Activated CD8-positive, alpha-beta memory T cell treated with anti-CD3 and anti-CD28 coated beads for 48 hours (primary cell): ENCODE measurements around the gene CLCN7.
A peak's percentile ranks its signal among the peaks of the same experiment; 100 is the strongest.

ENCODE experiments used
- DNase-seq, 3 experiments: peaks; one replicate each; pipeline ENCODE4 v3.0.0-alpha.2; 2020; ENCODE audit warnings: low read depth in 2 of 3, low spot score in 2 of 3

Gene CLCN7

DNA sequence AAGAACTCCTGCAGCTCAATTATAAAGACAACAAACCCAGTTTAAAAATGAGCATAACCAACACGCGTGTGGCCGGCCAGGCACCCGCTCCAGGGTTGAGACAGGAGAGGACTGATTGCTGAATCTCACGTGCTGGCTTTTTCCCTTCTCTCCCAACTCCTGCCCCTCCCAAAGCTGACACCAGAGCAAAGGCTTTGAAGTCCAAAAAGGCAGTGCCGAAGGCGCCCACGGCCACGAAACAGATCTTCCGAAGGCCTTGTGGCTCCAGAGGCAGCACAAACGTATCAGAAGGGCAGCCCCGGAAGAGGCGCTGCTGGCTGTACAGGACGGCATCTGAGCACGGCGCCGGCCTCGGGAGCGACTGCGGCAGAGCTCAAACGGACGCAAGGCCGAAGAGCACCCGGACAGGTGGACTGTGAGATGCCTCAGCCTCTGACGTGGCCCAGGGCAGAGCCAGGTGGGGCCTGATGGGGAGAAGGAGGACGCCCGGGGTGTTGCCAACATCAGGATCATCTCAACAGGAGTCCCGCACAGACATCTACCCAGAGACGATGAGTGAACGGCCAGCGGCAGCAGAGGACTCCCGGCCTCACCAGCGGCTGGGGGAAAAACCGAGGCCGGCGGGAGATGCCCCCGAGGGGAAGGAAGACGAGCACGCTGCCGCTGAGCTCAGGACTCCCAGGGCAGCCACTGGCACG lies 10.5 kb downstream of the CLCN7 start:
- DNase-seq, result no peak

DNA sequence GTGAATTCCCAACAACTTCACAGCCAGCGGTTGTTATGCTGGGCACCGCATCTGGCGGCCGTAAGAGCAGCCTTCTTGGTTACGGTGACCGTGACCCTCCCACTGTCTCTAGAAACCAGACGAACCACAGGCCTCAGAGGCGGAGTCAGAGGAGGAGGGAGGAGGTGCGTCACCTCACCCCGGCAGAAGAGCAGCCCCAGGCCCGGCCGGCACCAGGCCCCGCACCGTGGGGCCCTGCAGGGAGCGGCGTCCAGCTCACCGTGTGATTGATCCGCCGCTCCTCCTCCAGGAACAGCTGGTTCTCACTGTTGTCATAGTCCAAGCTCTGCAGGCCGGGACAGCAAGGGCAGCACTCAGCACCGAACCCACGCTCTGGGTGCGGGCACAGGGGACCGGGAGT lies 13.7 kb downstream of the CLCN7 start:
- no peak for DNase-seq

DNA sequence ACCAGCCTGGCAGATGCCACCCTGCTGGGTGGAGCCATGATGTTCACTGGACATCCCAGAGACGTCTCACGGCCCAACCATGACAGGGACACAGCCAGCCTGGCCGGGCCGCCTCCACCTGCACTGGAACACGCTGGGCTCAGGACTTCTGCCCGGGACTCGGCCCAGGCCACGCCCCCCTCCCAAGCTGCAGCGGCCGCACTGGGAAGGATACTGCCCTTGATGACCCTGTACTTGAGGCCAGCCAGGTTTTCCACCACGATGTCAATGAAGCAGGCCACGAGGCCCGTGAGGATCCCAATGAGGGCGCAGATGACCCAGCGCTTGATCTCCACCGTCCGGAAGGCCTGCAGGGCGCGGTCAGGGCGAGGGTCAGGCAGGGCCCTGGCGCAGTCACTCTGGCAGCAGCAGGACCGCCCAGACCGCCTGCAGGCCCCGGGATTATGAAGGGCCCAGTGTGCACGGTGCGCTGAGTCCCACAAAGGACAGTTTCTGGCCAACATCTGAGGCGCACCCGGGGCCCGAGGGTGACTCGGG lies 14.2 kb downstream of the CLCN7 start:
- no peak for DNase-seq

DNA sequence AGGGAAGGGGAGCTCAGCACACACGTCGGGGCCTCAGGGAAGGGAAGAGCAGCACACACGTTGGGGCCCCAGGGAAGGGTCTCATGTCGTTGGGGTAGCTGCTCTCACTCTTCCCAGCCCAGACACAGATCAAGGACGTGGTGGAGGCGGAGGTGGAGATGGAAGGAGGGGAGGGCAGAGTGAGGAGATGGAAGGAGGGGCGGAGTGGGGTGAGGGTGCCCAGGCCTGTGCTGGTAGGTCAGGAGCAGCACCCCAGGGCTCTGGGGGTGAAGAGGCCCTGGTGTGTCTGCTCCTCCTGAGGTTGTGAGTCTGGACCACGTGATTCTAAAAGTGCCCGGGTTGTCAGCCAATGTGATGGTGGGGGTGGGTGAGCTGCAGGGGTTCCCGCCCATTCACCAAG lies 14.9 kb downstream of the CLCN7 start:
- no peak for DNase-seq

DNA sequence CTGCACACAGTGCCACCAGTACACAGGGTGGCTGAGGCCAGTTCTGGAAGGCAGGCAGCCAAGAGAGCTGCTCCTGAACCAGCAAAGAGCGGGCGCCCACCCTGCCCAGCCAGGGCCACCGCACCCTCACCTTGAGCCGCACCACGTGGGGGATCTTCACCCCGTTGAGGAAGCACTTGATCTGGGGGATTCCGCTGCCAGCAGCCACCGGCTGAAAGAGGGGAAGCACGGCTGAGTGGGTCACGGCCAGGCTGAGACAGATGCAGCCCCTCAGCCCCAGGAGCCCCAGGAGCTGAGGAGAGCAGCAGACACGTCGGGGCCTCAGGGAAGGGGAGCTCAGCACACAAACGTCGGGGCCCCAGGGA lies 15.9 kb downstream of the CLCN7 start:
- no peak for DNase-seq

DNA sequence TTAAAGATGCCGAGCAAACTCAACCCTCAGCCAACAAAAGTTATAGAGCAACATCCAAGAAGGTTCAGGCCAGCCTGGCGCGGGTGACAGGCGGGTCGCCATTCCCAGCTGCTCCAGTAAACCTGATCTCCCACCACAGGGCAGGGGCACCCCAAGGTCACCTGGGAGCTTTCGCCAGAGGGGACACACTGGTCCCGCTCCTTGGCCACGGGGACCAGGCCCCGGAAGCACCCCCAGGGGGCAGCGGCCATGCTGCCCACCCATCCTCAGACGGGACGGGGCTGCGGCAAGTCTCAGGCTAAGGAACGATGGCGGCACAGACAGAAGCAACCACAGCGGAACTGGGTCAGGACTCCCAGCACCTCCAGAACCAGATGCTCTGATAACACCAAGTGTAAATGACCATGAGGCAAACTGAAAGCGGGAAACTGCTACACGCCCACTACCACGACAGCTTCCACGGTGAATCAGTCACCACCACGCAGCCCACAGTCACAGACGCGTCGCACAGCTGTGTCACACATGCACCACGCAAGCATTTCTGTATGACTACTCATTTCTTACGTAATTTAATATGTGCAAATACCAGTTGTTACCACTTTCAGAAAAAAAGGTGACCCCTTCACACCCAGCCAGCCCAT lies 16.4 kb downstream of the CLCN7 start:
- DNase-seq, result peak in 1 of 3 experiments; percentile 17

DNA sequence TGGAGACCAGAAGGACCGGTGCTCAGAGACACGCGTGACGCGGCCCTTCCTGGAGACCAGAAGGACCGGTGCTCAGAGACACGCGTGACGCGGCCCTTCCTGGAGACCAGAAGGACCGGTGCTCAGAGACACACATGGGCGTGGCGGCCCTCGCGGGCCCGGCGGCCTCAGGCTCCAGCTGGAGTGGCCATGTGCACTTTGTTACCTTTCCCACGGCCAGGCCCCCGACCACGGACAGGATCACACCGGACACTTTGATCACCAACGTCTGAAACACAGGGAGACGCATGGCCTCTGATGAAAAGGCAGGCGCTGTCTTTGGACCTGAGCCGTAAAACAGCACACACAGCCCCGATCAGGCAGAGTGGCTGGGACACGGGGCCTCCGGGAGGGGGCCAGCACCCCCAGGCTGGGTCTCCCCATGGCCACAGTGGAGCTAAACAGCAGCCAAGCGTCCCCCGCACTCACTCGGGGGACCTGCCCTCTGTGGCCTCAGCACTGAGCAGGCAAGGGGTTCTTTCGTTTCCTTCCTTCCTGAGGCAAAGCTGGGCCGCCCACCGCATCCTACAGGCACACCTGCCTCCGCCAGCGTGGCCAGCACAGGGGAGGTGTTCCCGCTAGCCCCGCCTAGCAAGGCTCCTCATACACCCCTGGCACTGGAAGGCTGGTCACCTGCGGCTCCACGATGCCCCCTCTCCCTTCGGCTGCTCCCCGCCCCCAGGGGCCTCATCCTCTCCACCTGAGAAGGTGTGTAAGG lies 17.2 kb downstream of the CLCN7 start:
- DNase-seq, result no peak

DNA sequence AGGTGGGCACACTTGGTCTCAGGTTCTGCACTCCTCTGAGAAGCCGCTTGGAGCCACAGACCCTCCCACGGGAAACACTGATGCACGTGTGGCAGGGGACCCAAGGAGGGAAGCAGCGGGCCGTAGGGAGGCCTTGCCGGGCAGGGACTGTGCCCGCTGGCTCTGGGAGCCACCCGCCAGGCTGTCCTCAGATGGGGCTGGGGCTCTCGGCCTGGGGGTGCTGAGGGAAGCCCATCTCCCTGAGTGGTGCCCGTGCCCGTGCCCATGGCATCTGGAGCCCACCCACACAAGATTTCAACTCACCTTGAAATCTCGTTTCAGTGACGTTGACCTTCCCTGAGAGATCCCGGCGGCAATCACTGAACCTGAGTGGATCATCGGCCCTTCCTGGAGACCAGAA lies 17.9 kb downstream of the CLCN7 start:
- DNase-seq, result no peak

DNA sequence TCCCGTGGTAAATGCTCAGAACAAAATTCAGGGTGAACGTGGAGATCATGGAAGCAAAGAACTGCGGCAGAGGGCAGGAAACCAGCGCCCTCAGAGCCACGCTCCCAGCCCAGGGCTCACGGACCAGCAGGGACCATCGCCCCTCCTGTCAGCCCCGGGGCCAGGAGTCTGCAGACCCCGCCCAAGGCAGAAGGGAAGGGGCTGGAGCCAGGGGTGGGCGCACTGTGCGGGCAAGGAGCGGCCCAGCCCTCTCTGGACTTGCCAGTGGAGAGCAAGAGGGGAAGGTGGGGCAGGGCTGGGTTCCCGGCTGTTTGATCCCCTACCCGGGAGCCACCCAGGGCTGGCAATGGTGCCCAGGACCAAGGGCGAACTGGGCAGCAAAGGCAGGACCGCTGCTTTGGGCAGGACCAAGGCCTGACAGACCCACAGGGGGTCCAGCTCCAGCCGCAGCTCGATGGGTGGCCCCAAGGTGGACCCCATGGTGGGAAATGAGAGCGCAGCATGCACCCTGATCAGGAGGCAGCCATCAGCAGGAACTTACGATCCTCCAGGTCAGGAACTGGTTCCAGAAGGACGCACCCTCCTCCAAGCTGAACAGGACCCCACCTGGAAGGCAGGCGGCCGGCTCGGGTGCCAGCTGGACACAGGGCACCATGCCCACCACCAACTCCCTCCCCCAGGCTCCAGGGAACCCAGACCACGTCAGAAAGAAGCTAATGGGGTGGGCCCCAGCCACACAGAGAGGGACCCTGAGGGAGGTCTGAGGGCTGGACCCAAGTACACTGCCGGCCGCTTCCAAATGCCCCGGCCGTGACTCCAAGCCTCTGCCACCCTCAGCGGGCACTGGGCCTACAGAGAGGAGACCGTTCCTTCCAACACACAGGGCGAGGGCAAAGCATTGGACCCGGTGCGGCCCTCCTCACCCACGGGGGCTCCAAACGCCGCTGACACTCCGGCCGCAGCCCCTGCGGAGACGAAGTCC lies 19.3 kb downstream of the CLCN7 start:
- no peak for DNase-seq

DNA sequence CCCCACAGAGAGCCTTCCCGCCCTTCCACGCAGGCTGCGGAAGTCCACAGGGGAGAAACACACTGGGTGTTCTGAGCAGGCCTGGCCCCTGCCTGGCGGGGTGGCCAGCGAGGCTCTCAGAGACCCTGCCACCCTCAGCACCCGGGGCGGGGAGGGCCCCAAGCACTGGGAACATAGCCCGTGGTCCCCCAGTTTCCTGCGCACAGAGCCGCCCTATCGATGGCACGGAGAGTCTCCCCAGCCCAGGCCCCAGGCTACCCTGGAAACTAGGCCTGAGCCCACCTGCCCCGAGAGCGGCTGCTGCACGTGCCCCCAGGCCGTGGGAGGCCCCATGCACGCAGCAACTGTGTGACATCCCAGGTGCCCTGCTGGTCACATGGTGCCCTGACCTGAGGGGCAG lies 20.3 kb downstream of the CLCN7 start:
- DNase-seq, result no peak

DNA sequence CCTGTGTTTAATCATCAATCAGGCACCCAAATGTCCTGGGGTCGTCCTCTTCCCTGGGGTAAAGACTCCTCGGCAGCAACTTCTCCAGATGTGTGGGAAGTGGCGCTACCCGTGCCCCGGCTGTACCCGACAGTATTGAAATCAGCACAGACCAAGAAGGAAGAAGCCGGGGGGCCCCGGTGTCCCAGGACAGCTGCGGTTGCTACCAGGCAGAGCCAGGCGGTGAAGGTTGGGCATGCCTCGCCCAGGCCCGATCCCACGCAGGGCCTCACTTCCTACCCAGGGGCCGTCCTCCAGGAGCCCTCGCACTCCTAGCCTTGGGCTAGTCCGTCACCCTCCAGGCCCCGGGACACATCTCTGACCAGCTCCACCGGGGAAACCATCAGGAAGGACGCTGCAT lies 21.5 kb downstream of the CLCN7 start:
- no peak for DNase-seq

DNA sequence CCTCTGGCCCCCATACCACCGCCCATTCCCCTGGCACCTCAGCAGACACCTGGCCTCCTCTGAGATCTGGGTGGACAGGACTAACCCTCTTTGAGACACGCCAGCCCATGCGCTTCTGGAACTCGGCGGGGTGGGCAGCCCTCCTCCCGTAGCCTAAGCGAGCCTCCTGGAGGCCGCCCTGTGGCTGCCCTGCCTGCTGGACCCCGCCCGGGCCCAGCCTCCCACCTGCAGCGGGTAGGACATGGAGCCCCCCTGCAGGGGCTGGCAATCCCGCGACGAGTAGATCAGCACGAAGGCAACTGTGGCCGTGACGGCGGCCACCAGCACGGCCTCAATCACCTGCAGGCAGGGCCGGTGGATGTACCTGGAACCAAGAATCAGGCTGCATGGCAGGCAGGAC lies 22.3 kb downstream of the CLCN7 start:
- no peak for DNase-seq

DNA sequence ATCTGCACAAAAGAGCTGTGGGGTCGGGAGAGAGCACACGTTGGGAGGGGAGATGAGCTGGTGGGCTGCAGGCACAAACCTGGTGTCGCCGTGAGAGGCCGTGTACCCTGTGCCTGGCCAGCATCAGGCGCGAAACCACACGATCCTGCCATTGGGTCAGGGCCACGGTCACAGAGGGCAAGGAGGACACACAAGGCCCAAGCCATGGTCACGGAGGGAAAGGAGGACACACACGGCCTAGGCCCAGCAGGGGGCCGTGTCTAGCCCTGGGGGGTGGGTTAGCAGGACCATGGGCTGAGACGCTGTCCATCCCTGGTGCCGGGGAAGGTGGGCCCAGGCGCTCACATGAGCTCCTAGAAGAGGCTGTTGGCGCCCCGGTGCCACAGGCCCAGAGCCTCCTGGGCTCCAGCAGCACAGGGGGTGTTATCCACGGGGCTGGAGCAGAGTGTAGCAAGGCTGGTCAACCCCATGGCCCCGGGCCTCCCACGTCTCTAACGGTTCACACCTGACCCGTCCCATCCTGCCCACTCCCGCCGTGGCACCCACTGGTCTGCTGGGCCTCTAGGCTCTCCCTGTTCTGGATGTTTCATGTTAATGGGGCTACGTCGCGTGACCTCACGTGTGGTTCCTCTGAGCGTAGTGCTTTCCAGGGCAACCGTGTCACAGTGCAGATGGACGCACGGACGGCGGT lies 23.0 kb downstream of the CLCN7 start:
- no peak for DNase-seq

DNA sequence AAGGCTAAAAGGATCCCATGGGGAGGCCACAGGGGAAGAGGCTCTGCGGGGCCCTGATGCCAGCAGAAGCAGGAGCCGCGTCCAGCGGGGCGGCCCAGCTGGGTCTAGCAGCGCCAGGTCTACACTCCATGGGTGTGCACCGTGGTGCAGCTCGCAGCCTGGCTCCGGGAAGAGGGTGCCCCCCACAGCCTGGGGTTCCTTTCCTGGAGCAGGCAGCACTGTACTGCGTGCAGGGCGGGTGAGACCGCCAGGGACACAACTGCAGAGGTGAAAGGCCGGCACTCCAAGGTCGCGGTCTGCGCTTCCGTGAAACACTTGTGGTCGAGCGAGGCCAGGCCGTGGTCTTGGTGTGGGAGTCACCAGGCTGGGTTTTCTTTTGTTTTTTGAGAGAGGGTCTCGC lies 24.0 kb downstream of the CLCN7 start:
- DNase-seq, result no peak

DNA sequence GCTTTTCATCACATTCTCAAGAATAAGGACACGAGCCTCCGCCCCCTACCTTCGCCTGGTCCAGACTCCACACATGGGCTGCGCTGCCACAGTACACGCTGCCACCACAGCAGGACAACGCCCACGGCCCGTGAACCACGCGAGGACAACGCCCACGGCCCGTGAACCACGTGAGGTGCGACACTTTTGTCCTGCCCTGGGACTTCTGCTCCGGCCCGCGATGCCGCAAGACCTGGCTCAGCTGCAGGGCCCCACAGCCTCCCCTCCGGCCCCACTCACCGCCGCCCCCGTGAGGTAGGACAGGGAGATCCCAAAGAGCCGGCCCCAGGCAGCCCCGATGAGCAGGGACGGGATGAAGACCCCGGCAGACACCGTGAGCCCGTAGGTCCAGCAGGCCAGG lies 24.6 kb downstream of the CLCN7 start:
- DNase-seq, result no peak

DNA sequence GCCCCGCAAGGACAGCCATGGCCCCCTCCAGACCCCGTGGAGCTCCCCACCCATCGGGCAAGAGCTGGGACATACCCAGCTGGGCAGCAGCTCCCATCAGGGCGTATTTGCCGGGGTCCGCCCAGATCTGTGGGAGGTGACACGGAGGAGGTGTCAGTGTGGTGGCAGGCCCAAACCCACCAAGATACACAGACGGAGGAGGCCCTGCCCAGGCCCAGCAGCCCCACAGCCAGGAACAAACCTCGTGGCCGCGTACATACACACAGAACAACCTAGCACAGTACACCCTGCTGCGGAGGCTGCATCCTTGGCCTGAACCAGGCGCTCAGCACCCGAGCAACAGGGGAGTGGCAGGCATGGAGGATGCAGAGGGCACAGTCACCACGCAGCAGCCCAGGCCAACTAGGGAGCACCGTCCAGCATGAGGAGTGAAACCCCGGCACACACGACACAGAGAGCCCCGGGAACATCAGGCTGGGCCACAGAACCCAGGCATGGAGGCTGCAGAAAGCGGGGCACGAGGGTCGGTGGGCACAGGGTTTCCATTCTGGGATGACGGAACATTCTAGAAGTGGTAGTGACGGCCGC lies 25.5 kb downstream of the CLCN7 start:
- no peak for DNase-seq

DNA sequence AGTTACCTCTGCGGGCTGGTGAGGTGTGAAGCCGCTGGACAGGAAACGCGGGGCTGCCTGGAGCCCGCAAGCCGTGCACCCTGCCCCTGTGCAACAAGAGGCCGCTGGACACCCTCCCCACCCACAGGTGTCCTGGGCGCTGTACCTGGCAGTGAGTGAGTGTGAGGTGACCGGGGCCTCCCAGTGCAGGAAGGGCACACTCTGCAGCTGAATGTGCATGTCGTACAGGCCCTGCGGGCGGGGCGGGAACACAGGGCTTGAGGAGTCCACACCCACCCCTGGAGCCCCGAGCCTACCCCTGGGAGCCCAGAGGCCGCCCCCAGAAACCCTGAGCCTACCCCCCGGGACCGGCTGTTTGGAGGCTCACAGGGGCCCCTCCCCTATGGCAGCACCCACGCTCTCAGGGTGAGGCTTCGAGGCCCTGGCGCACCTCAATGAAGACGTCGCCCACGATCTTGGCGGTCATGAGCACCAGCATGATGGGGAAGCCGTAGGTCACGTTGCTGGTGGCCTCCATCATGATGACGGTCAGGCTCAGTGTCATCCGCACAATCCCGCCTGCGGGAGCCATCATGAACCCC lies 26.2 kb downstream of the CLCN7 start:
- DNase-seq, result no peak

DNA sequence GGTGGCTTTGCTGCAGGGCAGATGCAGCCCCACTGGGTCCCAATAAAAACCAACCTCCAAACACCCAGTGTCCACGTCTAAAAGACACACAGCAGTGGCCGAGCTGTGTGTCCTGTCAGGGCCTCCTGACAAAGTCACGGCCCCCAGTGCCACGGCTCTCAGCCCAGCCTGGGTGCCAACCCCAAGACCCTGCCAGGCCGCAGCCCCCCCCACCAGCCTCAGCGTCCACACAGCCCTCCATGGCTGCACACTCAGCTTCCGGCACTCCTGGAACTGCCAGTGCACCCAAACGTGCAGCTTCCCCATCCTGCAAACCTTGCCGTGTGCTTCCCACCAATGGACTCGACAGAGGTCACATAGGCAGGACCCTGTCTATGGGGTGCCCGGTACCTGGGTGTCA lies 26.9 kb downstream of the CLCN7 start:
- no peak for DNase-seq

DNA sequence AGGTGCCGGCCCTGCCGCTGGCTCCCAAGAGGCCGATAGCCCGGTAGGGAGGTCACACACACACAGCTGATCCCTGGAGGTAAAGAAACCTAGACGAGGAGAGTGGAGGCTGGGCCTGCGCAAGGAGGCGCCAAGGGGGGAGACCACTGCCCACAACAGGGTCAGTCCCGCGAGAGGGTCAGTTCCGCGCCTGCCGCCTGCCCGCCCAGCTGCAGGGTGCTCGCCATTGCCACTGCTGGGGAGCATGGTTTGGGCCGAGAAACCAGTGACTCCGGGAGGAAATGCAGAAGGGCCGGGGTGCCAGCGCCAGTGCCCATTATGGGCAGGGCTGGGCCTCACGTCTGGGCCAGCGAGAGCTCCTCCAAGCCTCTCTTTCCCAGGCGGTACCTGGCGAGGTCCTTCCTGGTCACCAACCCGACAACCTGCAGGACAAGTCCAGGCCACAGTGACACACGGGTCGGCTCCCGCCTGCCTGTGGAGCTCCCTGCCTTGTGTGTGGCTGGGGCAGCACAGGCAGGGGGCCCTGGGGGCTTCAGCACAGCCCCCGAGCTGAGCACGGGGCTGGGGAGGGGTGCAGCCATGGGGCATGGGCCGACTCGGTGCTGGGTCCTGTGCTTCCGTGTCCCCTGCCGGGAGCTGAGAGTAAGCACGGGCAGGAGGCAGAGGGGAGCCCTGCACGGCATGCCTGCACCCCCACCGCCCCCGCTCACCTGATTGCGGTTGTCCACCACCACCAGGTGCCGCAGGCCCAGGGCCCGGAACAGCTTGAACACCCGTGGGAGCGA lies 28.3 kb downstream of the CLCN7 start:
- no peak for DNase-seq
